ENCODE measurements around the gene STX10. TPM values are rescaled to one million over a fixed set of nuclear protein-coding genes. Genes with fewer than 3 reads are reported as not detected.
A peak's percentile ranks its signal among the peaks of the same experiment; 100 is the strongest.

STX10 gene
- total and polyA plus RNA-seq, 12 donors: 18.7 to 69.9 (median 28.9) TPM

DNA sequence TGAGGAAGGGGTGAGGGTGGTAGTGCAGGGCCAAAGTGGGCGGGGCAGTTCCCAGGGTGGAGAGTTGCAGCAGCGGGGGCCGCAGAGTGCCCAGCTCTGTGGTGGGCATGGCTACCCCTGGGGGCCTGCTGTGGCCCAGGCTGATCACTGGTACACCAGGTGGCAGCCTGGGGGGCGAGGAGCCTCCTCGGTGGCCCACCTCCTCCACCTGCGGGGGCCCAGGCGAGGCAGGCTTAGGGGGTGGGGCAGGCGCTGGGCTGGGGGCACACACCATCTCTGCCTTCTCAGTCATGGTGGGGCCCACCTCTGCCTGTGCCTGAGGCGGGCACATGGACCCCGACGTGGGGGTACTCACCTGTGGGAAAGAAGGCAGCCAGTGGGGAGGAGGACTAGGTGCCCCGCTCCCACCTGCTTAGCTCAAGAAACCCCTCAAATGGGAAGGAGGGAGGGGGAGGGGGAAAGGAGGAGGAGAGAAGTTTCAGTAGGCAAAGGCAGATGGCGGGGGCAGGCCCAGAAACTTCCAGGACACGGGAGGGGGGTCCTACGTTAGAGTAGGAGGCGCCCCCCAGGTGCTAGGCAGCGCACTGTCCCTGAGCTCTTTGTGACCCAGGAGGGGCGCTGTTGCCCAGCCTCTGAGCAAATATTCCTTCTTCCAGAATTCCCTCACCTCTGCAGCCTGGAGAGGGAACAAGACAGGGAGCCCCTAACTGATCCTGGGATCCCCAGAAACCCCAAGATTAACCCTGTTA lies 49.2 kb downstream of the STX10 start:
- peaks cover 24 to 97% (median 79%) of the 10 kb centered on the region in 9 donors for H3K4me1 ChIP-seq
- no peak for DNase-seq
- WGBS, 2 donors: 69 to 75% methylated on average over 18 of the region's 18 CpGs
- H3K4me3 ChIP-seq: peak overlapping the region; percentile 30 to 65 (median 55)
- intact Hi-C loops (cut with DNase I): loop anchor here in 5 of 10 donors (5.0 kb wide), 2 partner anchors 39 to 51 kb away; partner anchors contain the start of genes IER2 (in 4 of the 5) and STX10 (in 4 of the 5)
- TF ChIP-seq, protein P1, sequence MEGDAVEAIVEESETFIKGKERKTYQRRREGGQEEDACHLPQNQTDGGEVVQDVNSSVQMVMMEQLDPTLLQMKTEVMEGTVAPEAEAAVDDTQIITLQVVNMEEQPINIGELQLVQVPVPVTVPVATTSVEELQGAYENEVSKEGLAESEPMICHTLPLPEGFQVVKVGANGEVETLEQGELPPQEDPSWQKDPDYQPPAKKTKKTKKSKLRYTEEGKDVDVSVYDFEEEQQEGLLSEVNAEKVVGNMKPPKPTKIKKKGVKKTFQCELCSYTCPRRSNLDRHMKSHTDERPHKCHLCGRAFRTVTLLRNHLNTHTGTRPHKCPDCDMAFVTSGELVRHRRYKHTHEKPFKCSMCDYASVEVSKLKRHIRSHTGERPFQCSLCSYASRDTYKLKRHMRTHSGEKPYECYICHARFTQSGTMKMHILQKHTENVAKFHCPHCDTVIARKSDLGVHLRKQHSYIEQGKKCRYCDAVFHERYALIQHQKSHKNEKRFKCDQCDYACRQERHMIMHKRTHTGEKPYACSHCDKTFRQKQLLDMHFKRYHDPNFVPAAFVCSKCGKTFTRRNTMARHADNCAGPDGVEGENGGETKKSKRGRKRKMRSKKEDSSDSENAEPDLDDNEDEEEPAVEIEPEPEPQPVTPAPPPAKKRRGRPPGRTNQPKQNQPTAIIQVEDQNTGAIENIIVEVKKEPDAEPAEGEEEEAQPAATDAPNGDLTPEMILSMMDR (IDR thresholded peaks at IDR 0.05): peak in 6 of 9 donors; percentile 19 to 54 (median 36)
- peak overlapping the region; percentile 83 to 96 (median 92) for H3K27ac ChIP-seq
- no peaks in the 10 kb centered on the region for H3K27me3 ChIP-seq
- no peaks in the 10 kb centered on the region for H3K9me3 ChIP-seq
- H3K36me3 ChIP-seq: peaks cover 0 to 19% (median 0%) of the 10 kb centered on the region in 9 donors
- no peak for ATAC-seq

DNA sequence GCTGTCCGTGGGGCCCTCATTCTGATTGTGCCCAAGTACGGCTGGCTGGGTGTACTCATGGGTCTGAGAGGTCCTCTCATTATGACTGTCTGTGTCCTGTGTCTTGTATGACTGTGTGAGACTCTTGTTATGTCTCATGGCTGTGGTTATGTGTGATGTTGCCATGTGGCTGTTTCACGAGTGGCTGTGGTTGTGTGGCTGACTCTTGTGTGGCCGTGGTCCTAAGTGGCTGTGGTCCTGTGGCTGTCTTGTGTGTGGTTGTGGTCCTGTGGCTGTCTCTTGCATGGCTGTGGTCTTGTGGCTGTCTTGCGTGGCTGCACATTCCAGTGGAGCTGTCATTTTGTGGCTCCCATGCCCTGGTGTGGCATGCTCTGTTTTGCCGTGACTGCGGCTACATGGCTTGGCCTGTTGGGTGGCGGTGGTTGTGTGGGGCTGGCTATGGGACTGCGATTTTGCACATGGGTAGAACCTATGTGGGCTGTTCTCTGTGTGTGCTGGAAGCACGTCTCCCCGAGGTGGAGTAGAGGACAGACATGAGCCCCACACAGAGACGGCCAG lies 50.1 kb downstream of the STX10 start:
- TF ChIP-seq, protein P1 (IDR thresholded peaks at IDR 0.05): no peak
- ATAC-seq (no peak), DNase-seq (no peak)
- Histone ChIP-seq H3K4me1 (peaks cover 24 to 97% (median 88%) of the 10 kb centered on the region in 9 donors), H3K4me3 (peak overlapping the region in 8 of 10 donors; percentile 27 to 65 (median 53)), H3K27ac (peak overlapping the region; percentile 83 to 96 (median 94)), H3K9me3 (no peaks in the 10 kb centered on the region), H3K27me3 (no peaks in the 10 kb centered on the region), H3K36me3 (peaks cover 0 to 24% (median 0%) of the 10 kb centered on the region in 9 donors)
- intact Hi-C loops (cut with DNase I): loop anchor here in 5 of 10 donors (5.0 kb wide), 2 partner anchors 38 to 52 kb away; partner anchors contain the start of genes IER2 (in 4 of the 5) and STX10 (in 4 of the 5)
- WGBS, 2 donors: 84 to 90% methylated on average over 12 of the region's 12 CpGs

DNA sequence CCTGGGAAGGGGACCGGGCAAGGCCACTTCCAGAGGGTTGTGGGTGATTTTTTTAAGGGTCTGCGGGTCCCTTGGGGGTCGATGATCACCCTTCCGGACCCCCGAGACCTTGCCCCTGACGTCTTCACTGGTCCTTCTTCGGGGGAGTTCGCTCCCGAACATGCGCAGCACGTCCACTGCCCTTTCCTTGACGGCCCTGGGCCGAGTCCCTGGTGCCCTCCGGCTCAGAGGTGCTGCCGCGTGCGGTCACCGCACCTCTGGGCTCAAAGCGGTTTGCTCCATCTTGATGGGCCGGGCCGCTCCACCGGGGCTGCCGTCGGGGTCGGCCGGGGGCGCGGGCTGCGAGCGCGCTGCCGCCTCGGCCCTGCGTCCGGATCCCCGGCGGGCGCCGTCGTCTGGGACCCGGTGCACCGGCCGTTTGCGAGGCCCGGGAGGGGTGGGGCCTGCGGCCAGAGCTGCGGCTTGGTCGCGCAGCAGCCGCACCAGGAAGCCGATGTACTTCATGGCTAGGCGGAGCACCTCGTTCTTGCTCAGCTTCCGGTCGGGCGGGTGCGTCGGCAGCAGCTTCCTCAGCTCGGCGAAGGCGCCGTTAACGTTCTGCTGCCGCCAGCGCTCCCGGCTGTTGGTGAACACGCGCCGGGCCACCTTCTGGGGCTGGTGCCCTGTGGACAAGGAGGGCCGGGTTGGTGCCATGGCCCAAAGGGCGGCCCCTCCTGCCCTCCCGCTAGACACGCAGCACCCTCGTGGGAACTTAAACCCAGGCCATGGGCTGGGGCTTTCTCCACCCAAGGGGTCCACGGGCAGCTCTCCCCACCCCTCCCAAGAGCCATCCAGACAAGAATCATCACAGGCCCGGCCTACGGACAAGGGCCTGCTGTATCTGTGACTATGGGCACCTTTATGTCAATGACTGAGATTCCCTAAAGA lies 50.8 kb downstream of the STX10 start:
- H3K4me3 ChIP-seq: peak overlapping the region; percentile 21 to 65 (median 47)
- ATAC-seq: peak in 6 of 8 donors; percentile 4 to 41 (median 26)
- peak; percentile 81 to 82 for DNase-seq
- H3K27me3 ChIP-seq: no peaks in the 10 kb centered on the region
- H3K36me3 ChIP-seq: peaks cover 0 to 27% (median 0%) of the 10 kb centered on the region in 9 donors
- H3K9me3 ChIP-seq: no peaks in the 10 kb centered on the region
- TF ChIP-seq, protein P1 (IDR thresholded peaks at IDR 0.05): peak in 1 of 9 donors; percentile 9
- WGBS, 2 donors: 25 to 32% methylated on average over 77 of the region's 77 CpGs
- H3K4me1 ChIP-seq: peaks cover 30 to 97% (median 91%) of the 10 kb centered on the region in 9 donors
- H3K27ac ChIP-seq: peak overlapping the region; percentile 83 to 96 (median 94)
- intact Hi-C loops (cut with DNase I): loop anchor here in 1 of 10 donors (2.0 kb wide), 1 partner anchor 125 kb away; no protein-coding TSS in a partner anchor

Measured in heart right ventricle (tissue), 16 donors.